ENCODE data around the gene ARHGAP23. TPM values are rescaled to one million over a fixed set of nuclear protein-coding genes. Genes with fewer than 3 reads are reported as not detected.

ARHGAP23 gene
- total and polyA plus RNA-seq, 8 donors = 4.0 to 55.5 (median 26.4) TPM

DNA sequence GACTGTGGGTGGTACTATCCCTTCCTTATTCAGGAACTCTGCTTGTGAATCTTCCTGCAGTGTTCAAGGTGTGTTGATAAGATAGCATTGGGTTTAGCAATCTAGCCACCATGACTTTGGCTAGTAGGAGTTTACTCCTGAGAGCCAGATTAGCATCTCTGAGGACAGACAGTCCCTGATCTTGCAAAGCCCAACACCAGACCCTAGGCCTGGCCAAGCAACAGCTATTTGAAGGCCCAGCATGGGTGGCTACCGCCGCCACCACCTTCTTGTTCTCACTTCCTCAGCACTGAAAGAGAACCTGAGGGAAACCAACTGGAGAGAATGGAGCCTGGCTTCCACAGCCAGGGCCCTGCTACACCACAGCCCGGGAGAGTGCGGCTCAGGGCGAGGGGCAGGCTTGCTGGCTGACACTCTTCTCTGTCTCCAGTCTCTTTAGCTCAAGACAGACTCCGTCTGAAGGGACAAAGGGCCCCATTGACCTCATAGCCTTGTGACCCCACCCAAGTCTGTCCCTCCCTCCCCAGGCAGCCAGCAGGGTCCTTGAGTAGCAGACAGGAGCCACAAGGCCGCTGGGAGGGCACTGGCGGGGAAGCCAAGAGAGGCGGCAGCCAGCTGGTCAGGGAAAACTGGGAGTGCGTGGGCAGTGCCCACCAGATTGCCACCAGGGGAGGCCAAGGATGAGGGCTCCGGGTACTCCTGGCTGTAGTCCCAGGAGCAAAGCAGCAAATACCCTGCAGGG, 10.9 kb upstream of the ARHGAP23 start:
- H3K9me3 ChIP-seq = no peaks in the 10 kb centered on the region
- 70 to 92% (median 73%) methylated on average over 3 to 11 of the region's 11 CpGs for WGBS, 5 donors
- TF ChIP-seq, protein P1, sequence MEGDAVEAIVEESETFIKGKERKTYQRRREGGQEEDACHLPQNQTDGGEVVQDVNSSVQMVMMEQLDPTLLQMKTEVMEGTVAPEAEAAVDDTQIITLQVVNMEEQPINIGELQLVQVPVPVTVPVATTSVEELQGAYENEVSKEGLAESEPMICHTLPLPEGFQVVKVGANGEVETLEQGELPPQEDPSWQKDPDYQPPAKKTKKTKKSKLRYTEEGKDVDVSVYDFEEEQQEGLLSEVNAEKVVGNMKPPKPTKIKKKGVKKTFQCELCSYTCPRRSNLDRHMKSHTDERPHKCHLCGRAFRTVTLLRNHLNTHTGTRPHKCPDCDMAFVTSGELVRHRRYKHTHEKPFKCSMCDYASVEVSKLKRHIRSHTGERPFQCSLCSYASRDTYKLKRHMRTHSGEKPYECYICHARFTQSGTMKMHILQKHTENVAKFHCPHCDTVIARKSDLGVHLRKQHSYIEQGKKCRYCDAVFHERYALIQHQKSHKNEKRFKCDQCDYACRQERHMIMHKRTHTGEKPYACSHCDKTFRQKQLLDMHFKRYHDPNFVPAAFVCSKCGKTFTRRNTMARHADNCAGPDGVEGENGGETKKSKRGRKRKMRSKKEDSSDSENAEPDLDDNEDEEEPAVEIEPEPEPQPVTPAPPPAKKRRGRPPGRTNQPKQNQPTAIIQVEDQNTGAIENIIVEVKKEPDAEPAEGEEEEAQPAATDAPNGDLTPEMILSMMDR (IDR thresholded peaks at IDR 0.05) = no peak
- TF ChIP-seq EP300 (IDR thresholded peaks at IDR 0.05) = no peak
- TF ChIP-seq POLR2AphosphoS5 (IDR thresholded peaks at IDR 0.05) = no peak
- TF ChIP-seq POLR2A (IDR thresholded peaks at IDR 0.05) = no peak
- no peak overlapping the region for H3K27ac ChIP-seq
- H3K4me3 ChIP-seq = no peak overlapping the region
- peaks cover 0 to 69% (median 48%) of the 10 kb centered on the region in 3 donors for H3K27me3 ChIP-seq
- peaks cover 28 to 52% (median 42%) of the 10 kb centered on the region in 4 donors for H3K4me1 ChIP-seq
- intact Hi-C loops (cut with DNase I; ENCODE audit: low total_unique reads) = loop anchor here (5.0 kb wide), 1 partner anchor 70 kb away; no protein-coding TSS in a partner anchor
- peak in 1 of 2 donors; percentile 67 for DNase-seq
- no peaks in the 10 kb centered on the region for H3K36me3 ChIP-seq

DNA sequence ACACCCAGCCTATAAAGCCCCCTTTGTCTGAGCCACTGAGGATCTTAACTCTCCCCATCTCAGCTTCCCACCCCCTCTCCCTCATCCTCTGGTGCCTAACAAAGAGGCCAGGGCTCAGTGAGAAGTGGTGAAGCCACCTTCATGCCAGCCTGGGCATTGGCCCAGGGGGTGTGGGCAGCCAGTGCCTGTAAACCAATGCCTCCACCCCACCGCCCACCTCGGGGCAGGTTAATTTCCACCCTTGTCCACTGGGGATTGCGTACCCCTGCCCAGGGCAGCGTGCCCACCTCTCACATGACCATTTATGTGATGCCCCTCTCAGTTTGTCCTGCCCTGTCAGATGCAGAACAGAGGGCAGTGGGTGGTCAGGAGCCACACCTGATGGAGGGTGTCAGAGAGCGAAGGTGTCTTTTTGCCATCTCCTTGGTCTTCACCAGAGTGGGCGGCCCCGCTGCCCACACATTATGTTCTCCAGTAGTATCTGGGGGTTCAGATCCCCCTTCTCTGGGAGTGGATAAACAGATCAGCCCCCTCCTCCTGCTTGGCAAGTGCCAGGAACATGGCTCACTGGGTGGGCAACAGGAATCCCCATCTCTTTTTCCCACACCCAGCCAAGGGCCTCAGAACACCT, 10.1 kb upstream of the ARHGAP23 start:
- Histone ChIP-seq H3K36me3 (no peaks in the 10 kb centered on the region), H3K4me1 (peaks cover 28 to 57% (median 45%) of the 10 kb centered on the region in 4 donors), H3K9me3 (no peaks in the 10 kb centered on the region), H3K27me3 (peaks cover 0 to 71% (median 48%) of the 10 kb centered on the region in 3 donors), H3K27ac (no peak overlapping the region), H3K4me3 (peak overlapping the region in 1 of 4 donors; percentile 47)
- no peak for DNase-seq
- intact Hi-C loops (cut with DNase I; ENCODE audit: low total_unique reads) = loop anchor here (5.0 kb wide), 1 partner anchor 71 kb away; no protein-coding TSS in a partner anchor
- 74 to 86% (median 83%) methylated on average over 5 to 7 of the region's 7 CpGs for WGBS, 5 donors
- TF ChIP-seq, protein P1 (IDR thresholded peaks at IDR 0.05) = no peak
- TF ChIP-seq POLR2A (IDR thresholded peaks at IDR 0.05) (no peak), EP300 (IDR thresholded peaks at IDR 0.05) (no peak), POLR2AphosphoS5 (IDR thresholded peaks at IDR 0.05) (no peak)

DNA sequence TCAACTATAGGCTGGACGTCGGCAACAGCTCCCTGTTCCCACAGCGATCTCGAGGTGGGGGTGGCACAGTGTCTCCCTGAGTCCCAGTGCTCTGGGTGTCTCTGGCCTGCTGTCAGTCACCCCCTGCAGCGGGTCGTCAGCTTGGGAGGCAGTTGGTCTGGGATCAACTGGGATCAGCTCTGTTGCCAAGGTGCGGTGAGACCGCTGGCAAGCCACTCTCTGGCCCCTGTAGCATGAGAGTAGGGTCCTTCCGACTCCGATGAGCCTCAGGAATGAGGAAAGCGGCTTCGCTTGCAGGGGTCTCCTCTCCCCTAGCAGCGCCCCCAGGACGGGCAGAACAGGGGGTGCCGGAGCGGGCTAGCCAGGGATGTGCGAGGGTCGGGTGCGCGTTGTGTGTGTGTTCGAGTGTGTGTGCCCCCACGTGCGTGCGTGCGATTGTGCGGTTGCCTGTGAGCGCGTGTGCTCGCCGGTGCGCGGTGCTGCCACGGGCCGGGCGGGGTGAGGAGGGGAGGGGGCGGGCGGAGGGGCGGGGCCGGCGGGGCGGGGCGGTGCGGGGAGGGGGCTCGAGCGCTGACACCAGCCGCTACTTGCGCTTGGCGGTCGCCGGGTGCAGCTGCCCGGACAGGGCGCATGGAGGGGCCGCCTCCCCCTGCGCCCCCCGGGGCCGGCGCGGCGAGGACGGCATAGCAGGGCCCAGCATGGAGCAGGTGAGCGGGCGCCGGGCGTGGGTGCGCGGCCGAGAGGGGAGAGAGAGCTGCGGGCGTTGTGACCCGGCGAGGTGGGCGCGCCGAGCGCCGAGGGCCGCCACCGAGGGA, 9.4 kb upstream of the ARHGAP23 start:
- Histone ChIP-seq H3K4me3 (peak overlapping the region; percentile 44 to 48 (median 46)), H3K27me3 (peaks cover 0 to 71% (median 48%) of the 10 kb centered on the region in 3 donors)

More for the DNA sequence above, 9.4 kb upstream of the ARHGAP23 start:
- intact Hi-C loops (cut with DNase I; ENCODE audit: low total_unique reads) = loop anchor here (5.0 kb wide), 1 partner anchor 72 kb away; no protein-coding TSS in a partner anchor
- TF ChIP-seq, protein P1 (IDR thresholded peaks at IDR 0.05) = no peak
- TF ChIP-seq POLR2A (IDR thresholded peaks at IDR 0.05) = no peak
- TF ChIP-seq EP300 (IDR thresholded peaks at IDR 0.05) = no peak
- no peak for TF ChIP-seq POLR2AphosphoS5 (IDR thresholded peaks at IDR 0.05)
- no peaks in the 10 kb centered on the region for H3K9me3 ChIP-seq
- DNase-seq = peak in 1 of 2 donors; percentile 63
- H3K36me3 ChIP-seq = no peaks in the 10 kb centered on the region
- H3K4me1 ChIP-seq = peaks cover 28 to 65% (median 47%) of the 10 kb centered on the region in 4 donors
- H3K27ac ChIP-seq = peak overlapping the region in 1 of 5 donors; percentile 24
- 4 to 8% (median 5%) methylated on average over 7 to 75 of the region's 78 CpGs for WGBS, 5 donors

Measured in stomach (tissue), 9 donors.